ENCODE results near the gene TAF1B.

The TAF1B gene

DNA sequence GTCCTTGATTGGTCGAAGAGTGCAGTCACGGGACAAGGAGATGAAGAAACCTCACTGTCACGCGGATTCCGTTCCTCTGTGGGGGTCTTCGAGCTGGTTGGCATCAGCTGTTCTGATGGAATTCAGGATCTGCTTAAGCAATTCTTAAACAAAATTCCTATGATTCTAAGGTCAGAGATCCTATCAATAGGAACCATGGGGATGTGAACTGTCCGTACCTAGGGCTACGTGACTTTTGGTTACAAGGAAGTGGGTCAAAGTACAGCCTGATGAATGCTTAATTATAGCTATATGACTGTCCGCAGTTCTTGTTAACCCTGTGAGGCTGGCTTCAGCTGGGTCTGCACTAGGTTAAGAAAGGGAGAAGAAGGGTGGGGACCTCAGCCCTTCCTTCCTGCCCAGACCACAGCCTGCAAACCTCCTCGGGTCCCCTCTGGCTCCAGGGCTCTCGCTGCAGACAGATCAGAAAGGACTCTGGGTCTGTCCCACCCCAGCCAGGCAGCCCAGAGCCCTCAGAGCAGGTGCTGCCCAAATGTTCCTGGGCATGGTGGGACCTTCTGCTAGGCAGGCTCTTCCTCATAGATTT is 44.2 kb upstream of the TAF1B start:
- peaks cover 75 to 89% (median 87%) of the 10 kb centered on the region in 10 experiments for H3K4me1 ChIP-seq
- peak overlapping the region in 9 of 10 experiments; percentile 13 to 62 (median 42); a peak in 12 of 20 replicates for H3K4me3 ChIP-seq
- H3K27ac ChIP-seq: peak overlapping the region in 10 of 11 experiments; percentile 46 to 82 (median 69); a peak in 17 of 22 replicates
- H3K4me2 ChIP-seq: peak overlapping the region; percentile 88 to 96 (median 93)
- no peak for TF ChIP-seq Cebpa-rat (IDR thresholded peaks at IDR 0.05)
- no peaks in the 10 kb centered on the region for H4K20me1 ChIP-seq
- peak overlapping the region; percentile 27 to 73 (median 63); a peak in 21 of 22 replicates for H3K9ac ChIP-seq
- H3K27me3 ChIP-seq: no peaks in the 10 kb centered on the region
- peaks cover 0 to under 1% (median 0%) of the 10 kb centered on the region in 11 experiments; a peak in 1 of 22 replicates for H3K9me3 ChIP-seq (replicated peaks in 1 of 11)
- H3K36me3 ChIP-seq: no peaks in the 10 kb centered on the region

DNA sequence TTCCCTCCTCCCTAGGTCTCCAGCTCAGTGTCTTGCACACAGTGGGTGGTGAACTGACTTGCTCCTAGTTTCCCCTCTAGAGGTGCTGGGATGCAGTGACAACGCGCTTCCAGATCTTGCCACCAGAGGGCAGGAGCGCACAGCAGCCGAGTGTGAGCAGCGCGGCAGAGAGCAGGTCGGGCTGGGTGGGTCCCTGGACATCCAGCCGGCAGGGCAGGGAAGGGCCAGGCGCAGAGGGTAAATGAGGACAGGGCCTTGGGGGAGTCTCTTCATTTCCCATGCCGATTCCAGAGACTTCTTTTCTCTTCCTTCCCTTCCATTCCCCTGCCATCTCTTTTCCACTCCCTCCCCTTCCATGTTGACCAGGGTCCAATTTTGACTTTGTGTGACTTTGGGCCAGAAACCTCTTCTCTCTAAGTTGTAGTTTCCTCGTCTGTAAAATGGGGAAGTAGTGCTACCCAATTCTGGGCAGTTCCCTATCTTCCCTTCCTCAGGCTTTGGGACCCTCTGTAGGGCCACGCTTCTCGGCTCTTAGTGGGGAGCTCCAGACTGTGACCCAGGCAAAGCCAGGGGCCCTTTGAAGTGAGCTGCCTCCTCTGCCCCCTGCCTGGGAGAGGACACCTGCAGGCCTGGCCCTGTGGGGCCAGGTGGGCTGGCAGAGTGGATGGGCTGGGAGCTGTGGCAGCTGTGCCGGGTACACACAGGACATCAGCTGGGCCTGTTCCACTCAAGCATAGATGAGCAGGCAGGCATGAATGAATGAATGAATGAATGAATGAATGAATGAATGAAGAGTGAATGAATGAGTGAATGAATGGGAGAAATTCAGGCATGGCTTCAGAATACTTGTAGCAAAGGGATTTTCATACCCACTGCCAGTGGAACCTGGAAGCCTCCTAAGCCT is 43.3 kb upstream of the TAF1B start:
- H3K4me3 ChIP-seq: peak overlapping the region in 8 of 10 experiments; percentile 24 to 62 (median 43); a peak in 12 of 20 replicates
- H3K9ac ChIP-seq: peak overlapping the region; percentile 27 to 73 (median 63); a peak in 19 of 22 replicates

GRCh38 chr2:9800639-9800974 is 42.7 kb upstream of the TAF1B start:
- H3K9ac ChIP-seq: peak overlapping the region in 9 of 11 experiments; percentile 41 to 73 (median 63); a peak in 13 of 22 replicates

More for the DNA sequence above, 43.3 kb upstream of the TAF1B start:
- no peak for TF ChIP-seq Cebpa-rat (IDR thresholded peaks at IDR 0.05)
- Histone ChIP-seq H3K4me2 (peak overlapping the region; percentile 88 to 96 (median 93)), H3K9me3 (replicated peaks in 1 of 11) (0 out of 22 replicates have a peak, but pooled peaks cover 0 to 3% (median 0%) of the 10 kb centered on the region in 11 experiments), H3K27ac (peak overlapping the region in 10 of 11 experiments; percentile 49 to 82 (median 69); a peak in 18 of 22 replicates), H3K36me3 (no peaks in the 10 kb centered on the region), H4K20me1 (no peaks in the 10 kb centered on the region), H3K4me1 (peaks cover 71 to 83% (median 81%) of the 10 kb centered on the region in 10 experiments), H3K27me3 (no peaks in the 10 kb centered on the region)

DNA sequence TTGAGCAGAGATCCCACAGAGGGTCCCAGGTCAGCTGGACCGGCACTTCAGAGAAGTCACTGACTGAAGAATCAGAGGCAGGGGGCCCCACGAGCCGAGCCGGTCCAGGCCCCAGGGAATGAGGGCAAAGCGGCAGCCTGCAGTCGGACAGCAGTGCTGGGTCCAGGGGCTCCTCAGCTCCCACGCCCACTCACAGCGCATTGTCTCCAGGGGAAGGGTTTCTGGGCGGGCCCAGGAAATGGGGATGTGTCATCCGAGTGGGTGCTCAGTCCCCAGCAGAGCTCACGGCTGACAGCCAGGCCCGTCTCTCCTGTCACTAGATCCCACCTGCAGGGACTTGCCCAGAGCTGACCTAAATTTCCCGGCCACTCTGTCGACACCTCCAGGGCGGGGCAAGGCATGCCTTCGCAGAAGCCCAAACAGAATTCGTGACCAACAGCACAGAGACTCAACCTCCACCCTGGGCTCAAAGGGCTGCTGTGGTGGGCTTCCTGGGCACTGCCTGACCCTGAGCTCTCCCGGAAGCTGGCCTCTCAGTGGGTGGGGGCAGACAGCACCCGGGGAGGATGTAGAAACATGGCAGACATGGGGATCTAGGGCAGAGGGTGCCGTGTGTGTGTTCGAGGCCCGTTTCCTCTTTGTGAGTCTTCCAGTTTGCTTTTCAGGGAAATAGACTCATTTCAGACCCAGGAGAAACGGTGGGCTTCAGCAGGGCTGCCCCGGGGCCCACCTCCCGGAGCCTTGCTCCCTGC is 42.1 kb upstream of the TAF1B start:
- H3K4me2 ChIP-seq: peak overlapping the region; percentile 88 to 96 (median 93)
- H3K9me3 ChIP-seq (replicated peaks in 1 of 11): 0 out of 22 replicates have a peak, but pooled peaks cover 0 to 3% (median 0%) of the 10 kb centered on the region in 11 experiments
- no peaks in the 10 kb centered on the region for H3K27me3 ChIP-seq
- H3K27ac ChIP-seq: peak overlapping the region in 10 of 11 experiments; percentile 30 to 82 (median 69); a peak in 17 of 22 replicates
- no peak for TF ChIP-seq Cebpa-rat (IDR thresholded peaks at IDR 0.05)
- peak overlapping the region in 10 of 11 experiments; percentile 12 to 73 (median 60); a peak in 14 of 22 replicates for H3K9ac ChIP-seq
- peak overlapping the region in 6 of 10 experiments; percentile 0 to 54 (median 18); a peak in 5 of 20 replicates for H3K4me3 ChIP-seq
- H3K36me3 ChIP-seq: no peaks in the 10 kb centered on the region
- H3K4me1 ChIP-seq: peaks cover 68 to 77% (median 70%) of the 10 kb centered on the region in 10 experiments
- H4K20me1 ChIP-seq: no peaks in the 10 kb centered on the region

More at GRCh38 chr2:9800639-9800974, 42.7 kb upstream of the TAF1B start:
- peaks cover 71 to 79% (median 76%) of the 10 kb centered on the region in 10 experiments for H3K4me1 ChIP-seq
- H3K4me2 ChIP-seq: peak overlapping the region; percentile 88 to 96 (median 93)
- no peaks in the 10 kb centered on the region for H4K20me1 ChIP-seq
- peak overlapping the region in 6 of 10 experiments; percentile 0 to 54 (median 18); a peak in 5 of 20 replicates for H3K4me3 ChIP-seq
- H3K36me3 ChIP-seq: no peaks in the 10 kb centered on the region
- H3K9me3 ChIP-seq (replicated peaks in 1 of 11): 0 out of 22 replicates have a peak, but pooled peaks cover 0 to 3% (median 0%) of the 10 kb centered on the region in 11 experiments
- no peaks in the 10 kb centered on the region for H3K27me3 ChIP-seq
- peak overlapping the region in 10 of 11 experiments; percentile 3 to 82 (median 69); a peak in 13 of 22 replicates for H3K27ac ChIP-seq
- no peak for TF ChIP-seq Cebpa-rat (IDR thresholded peaks at IDR 0.05)

- Histone ChIP-seq H3K9ac (no peak overlapping the region), H3K27me3 (no peaks in the 10 kb centered on the region), H3K9me3 (replicated peaks in 1 of 11) (0 out of 22 replicates have a peak, but pooled peaks cover 0 to 3% (median 0%) of the 10 kb centered on the region in 11 experiments), H3K4me2 (peak overlapping the region; percentile 39 to 96 (median 91); a peak in 19 of 22 replicates), H3K36me3 (no peaks in the 10 kb centered on the region), H4K20me1 (no peaks in the 10 kb centered on the region), H3K27ac (peak overlapping the region in 2 of 11 experiments; percentile 3 to 17; a peak in 3 of 22 replicates), H3K4me3 (no peak overlapping the region), H3K4me1 (peaks cover 54 to 65% (median 56%) of the 10 kb centered on the region in 10 experiments)
- no peak for TF ChIP-seq Cebpa-rat (IDR thresholded peaks at IDR 0.05)
These were observed 40.7 kb upstream of the TAF1B start for GRCh38 chr2:9802576-9802993.

- Histone ChIP-seq H3K9ac (no peak overlapping the region), H3K9me3 (replicated peaks in 1 of 11) (0 out of 22 replicates have a peak, but pooled peaks cover 0 to 3% (median 0%) of the 10 kb centered on the region in 11 experiments), H3K4me3 (no peak overlapping the region), H3K27ac (peak overlapping the region in 2 of 11 experiments; percentile 3 to 17; a peak in 3 of 22 replicates), H3K4me1 (peaks cover 48 to 62% (median 50%) of the 10 kb centered on the region in 10 experiments), H3K4me2 (peak overlapping the region; percentile 39 to 96 (median 91); a peak in 17 of 22 replicates), H3K27me3 (no peaks in the 10 kb centered on the region), H4K20me1 (no peaks in the 10 kb centered on the region), H3K36me3 (no peaks in the 10 kb centered on the region)
- TF ChIP-seq Cebpa-rat (IDR thresholded peaks at IDR 0.05): no peak
These were observed 40.1 kb upstream of the TAF1B start for GRCh38 chr2:9803023-9803805.

GRCh38 chr2:9805435-9806297 is 37.6 kb upstream of the TAF1B start:
- no peak overlapping the region for H3K27ac ChIP-seq
- 0 out of 22 replicates have a peak, but pooled peaks cover 0 to 3% (median 0%) of the 10 kb centered on the region in 11 experiments for H3K9me3 ChIP-seq (replicated peaks in 1 of 11)
- no peaks in the 10 kb centered on the region for H4K20me1 ChIP-seq
- H3K27me3 ChIP-seq: no peaks in the 10 kb centered on the region
- H3K36me3 ChIP-seq: no peaks in the 10 kb centered on the region
- no peak overlapping the region for H3K9ac ChIP-seq
- no peak for TF ChIP-seq Cebpa-rat (IDR thresholded peaks at IDR 0.05)
- no peak overlapping the region for H3K4me3 ChIP-seq
- H3K4me2 ChIP-seq: peak overlapping the region in 1 of 11 experiments; percentile 14; a peak in 2 of 22 replicates
- peaks cover 24 to 51% (median 29%) of the 10 kb centered on the region in 10 experiments for H3K4me1 ChIP-seq

All from BLaER1 treated with 17β-estradiol and CSF1 and Interleukin-3, amounts not matched to agents 10 nM and 100 nM (cell line).